IMR-90 (cell line): ENCODE measurements around the gene PAM. TPM values are rescaled to one million over a fixed set of nuclear protein-coding genes. Genes with fewer than 3 reads are reported as not detected.

Experiments used
- ATAC-seq: fragments of 200-7000 bp; cut with Tn5 transposase; 2 replicates; pipeline ENCODE4 v1.9.1; 2020; ENCODE audit warnings: low read depth, mild to moderate bottlenecking, moderate library complexity
- BruUV-seq: library from RNA; stranded (reverse); fragments of 400-500 nt; replicated peaks from 2 replicates; lab custom pipeline; 2021; lab: Mats Ljungman, UMichigan
- CTCF ChIA-PET: fragments of 300-600 bp; formaldehyde crosslinking; extraction: SDS; loops from one replicate; lab custom pipeline; 2021; ENCODE audit warnings: antibody characterized with exemption; lab: Yijun Ruan, JAX
- POLR2A ChIA-PET: fragments of 300-600 bp; sonication (Branson Sonifier 250); formaldehyde crosslinking; loops from one replicate; lab custom pipeline; 2022; ENCODE audit warnings: antibody characterized with exemption; ENCODE audit not compliant: unreplicated experiment; lab: Charles Lee
- DNase-seq: peaks from one replicate; pipeline ENCODE4 v3.0.0; 2013
- H2AFZ ChIP-seq: replicated peaks from 2 replicates; pipeline ENCODE3; 2013; ENCODE audit warnings: low read length, mild to moderate bottlenecking; ENCODE audit not compliant: poor library complexity
- H2AK5ac ChIP-seq: 2 replicates; pipeline ENCODE4 v1.6.1; 2013; ENCODE audit warnings: low read depth, low read length, inconsistent platforms
- H2AK9ac ChIP-seq: replicated peaks from 2 replicates; pipeline ENCODE3; 2013; ENCODE audit warnings: mild to moderate bottlenecking, low read depth, low read length, moderate library complexity; ENCODE audit not compliant: poor library complexity
- H2BK120ac ChIP-seq: 2 replicates; pipeline ENCODE4 v1.6.1; 2013; ENCODE audit warnings: low read depth, low read length, inconsistent platforms
- H2BK15ac ChIP-seq: 3 replicates; pipeline ENCODE4 v1.6.1; 2013; ENCODE audit warnings: low read depth, low read length, inconsistent platforms
- H2BK20ac ChIP-seq: 2 replicates; pipeline ENCODE4 v1.6.1; 2013; ENCODE audit warnings: low read depth, mild to moderate bottlenecking, inconsistent platforms, low read length, moderate library complexity
- H2BK5ac ChIP-seq: 2 replicates; pipeline ENCODE4 v1.6.1; 2013; ENCODE audit warnings: mild to moderate bottlenecking, low read depth, low read length, inconsistent platforms; ENCODE audit not compliant: poor library complexity, severe bottlenecking
- H3K14ac ChIP-seq: replicated peaks from 2 replicates; pipeline ENCODE4 v1.6.1; 2013; ENCODE audit warnings: low read depth, low read length, inconsistent platforms
- H3K18ac ChIP-seq: 2 replicates; pipeline ENCODE4 v1.6.1; 2013; ENCODE audit warnings: low read depth, low read length, control low read depth
- H3K23ac ChIP-seq: 2 replicates; pipeline ENCODE4 v1.6.1; 2013; ENCODE audit warnings: low read depth, low read length, inconsistent platforms
- H3K27ac ChIP-seq: 2 replicates; pipeline ENCODE4 v1.5.1; 2013; ENCODE audit warnings: mild to moderate bottlenecking, control low read depth, low read length; ENCODE audit not compliant: insufficient read depth
- H3K27me3 ChIP-seq: 2 replicates; pipeline ENCODE4 v1.6.1; 2013; ENCODE audit warnings: low read length; ENCODE audit not compliant: control insufficient read depth, insufficient read depth
- H3K36me3 ChIP-seq: 2 replicates; pipeline ENCODE4 v1.6.1; 2013; ENCODE audit warnings: low read length, mixed read lengths; ENCODE audit not compliant: control insufficient read depth, insufficient read depth
- H3K4ac ChIP-seq: 2 replicates; pipeline ENCODE4 v1.6.1; 2013; ENCODE audit warnings: low read depth, low read length, inconsistent platforms
- H3K4me1 ChIP-seq: 2 replicates; pipeline ENCODE4 v1.6.1; 2013; ENCODE audit warnings: low read length, mixed read lengths; ENCODE audit not compliant: control insufficient read depth, insufficient read depth
- H3K4me2 ChIP-seq: 2 replicates; pipeline ENCODE4 v1.6.1; 2013; ENCODE audit warnings: low read depth, mild to moderate bottlenecking, control low read depth, low read length, moderate library complexity
- H3K4me3 ChIP-seq: 2 replicates; pipeline ENCODE4 v1.5.1; 2013; ENCODE audit warnings: low read depth, mild to moderate bottlenecking, control low read depth, low read length, moderate library complexity; ENCODE audit not compliant: insufficient read depth
- H3K56ac ChIP-seq: 2 replicates; pipeline ENCODE4 v1.6.1; 2013; ENCODE audit warnings: low read length, inconsistent platforms; ENCODE audit not compliant: insufficient read depth; ENCODE audit errors: extremely low read depth
- H3K79me1 ChIP-seq, 2 experiments: 2 replicates each; pipeline ENCODE4 v1.6.1; 2013; ENCODE audit warnings: low read length in 2 of 2, inconsistent platforms in 1 of 2, low read depth in 1 of 2
- H3K9ac ChIP-seq: 2 replicates; pipeline ENCODE4 v1.6.1; 2013; ENCODE audit warnings: low read depth, low read length, control low read depth
- H3K9me1 ChIP-seq: 2 replicates; pipeline ENCODE4 v1.6.1; 2013; ENCODE audit warnings: low read length, inconsistent platforms; ENCODE audit not compliant: insufficient read depth
- H3K9me3 ChIP-seq: 2 replicates; pipeline ENCODE4 v1.6.1; 2013; ENCODE audit warnings: low read length; ENCODE audit not compliant: control insufficient read depth, insufficient read depth
- H4K20me1 ChIP-seq: 2 replicates; pipeline ENCODE4 v1.6.1; 2013; ENCODE audit warnings: low read length, inconsistent platforms; ENCODE audit not compliant: insufficient read depth
- H4K5ac ChIP-seq: 2 replicates; pipeline ENCODE4 v1.6.1; 2013; ENCODE audit warnings: mild to moderate bottlenecking, low read depth, low read length, control low read depth
- H4K8ac ChIP-seq, 2 experiments: 2 replicates each; pipeline ENCODE4 v1.6.1; 2013; ENCODE audit warnings: low read depth in 2 of 2, low read length in 2 of 2, control low read depth in 1 of 2, inconsistent platforms in 1 of 2
- H4K91ac ChIP-seq: 2 replicates; pipeline ENCODE4 v1.6.1; 2013; ENCODE audit warnings: low read depth, low read length, inconsistent platforms; ENCODE audit not compliant: insufficient read depth
- BHLHE40 ChIP-seq: fragments of 150-350 bp; IDR thresholded peaks from 2 replicates; pipeline ENCODE4 v1.6.1; 2016; ENCODE audit warnings: mild to moderate bottlenecking, low read depth, low read length
- CEBPB ChIP-seq: IDR thresholded peaks from 2 replicates; pipeline ENCODE4 v1.6.1; 2012; ENCODE audit warnings: low read depth, low read length, improper control_type of control experiment
- CHD1 ChIP-seq: IDR thresholded peaks from 2 replicates; pipeline ENCODE4 v1.6.1; 2012; ENCODE audit warnings: low read depth, low read length, improper control_type of control experiment
- FOS ChIP-seq: fragments of 150-350 bp; IDR thresholded peaks from 2 replicates; pipeline ENCODE4 v1.6.1; 2016; ENCODE audit warnings: low read depth, low read length
- MAFK ChIP-seq: IDR thresholded peaks from 2 replicates; pipeline ENCODE4 v1.6.1; 2012; ENCODE audit warnings: low read depth, low read length, improper control_type of control experiment
- MAZ ChIP-seq: IDR thresholded peaks from 2 replicates; pipeline ENCODE4 v1.6.1; 2012; ENCODE audit warnings: low read depth, mild to moderate bottlenecking, low read length, improper control_type of control experiment, moderate library complexity, borderline replicate concordance
- MXI1 ChIP-seq: IDR thresholded peaks from 2 replicates; pipeline ENCODE4 v1.6.1; 2012; ENCODE audit warnings: low read depth, mild to moderate bottlenecking, low read length, moderate library complexity, borderline replicate concordance
- NFE2L2 ChIP-seq: fragments of 150-350 bp; IDR thresholded peaks from 2 replicates; pipeline ENCODE4 v1.6.1; 2016; ENCODE audit warnings: low read depth, mild to moderate bottlenecking, low read length
- POLR2A ChIP-seq: IDR thresholded peaks from 2 replicates; pipeline ENCODE4 v1.6.1; 2012; ENCODE audit warnings: mild to moderate bottlenecking, low read depth, low read length
- RAD21 ChIP-seq: IDR thresholded peaks from 2 replicates; pipeline ENCODE4 v1.6.1; 2012; ENCODE audit warnings: low read length, improper control_type of control experiment
- RCOR1 ChIP-seq: IDR thresholded peaks from 2 replicates; pipeline ENCODE4 v1.6.1; 2012; ENCODE audit warnings: mild to moderate bottlenecking, low read length, improper control_type of control experiment; ENCODE audit not compliant: insufficient replicate concordance
- RFX5 ChIP-seq: IDR thresholded peaks from 2 replicates; pipeline ENCODE4 v1.8.0; 2012; ENCODE audit warnings: low read depth, mild to moderate bottlenecking, low read length, moderate library complexity
- SMC3 ChIP-seq: fragments of 150-350 bp; IDR thresholded peaks from 2 replicates; pipeline ENCODE4 v1.6.1; 2016; ENCODE audit warnings: low read depth, mild to moderate bottlenecking, antibody characterized with exemption, low read length, moderate library complexity
- dilution Hi-C: fragments of 300-500 bp; cut with HindIII; formaldehyde crosslinking; loops from one replicate; pipeline ENCODE4 v1.14.3; 2018; ENCODE audit warnings: low sequenced_read_pairs; ENCODE audit not compliant: unreplicated experiment
- in situ Hi-C: fragments of 300-500 bp; cut with MboI; formaldehyde crosslinking; loops from 3 replicates; pipeline ENCODE4 v1.14.3; 2019; ENCODE audit warnings: low sequenced_read_pairs, inconsistent platforms, mixed read lengths
- intact Hi-C: fragments of 100-400 bp; cut with micrococcal nuclease; formaldehyde crosslinking; loops from 2 replicates; pipeline ENCODE4 v1.10.0; 2022
- polyA plus RNA-seq, 3 experiments: library from polyadenylated mRNA; depleted of rRNA; stranded (reverse); fragments of >200 nt; gene quantifications; 2 replicates each; pipeline ENCODE4 v1.2.3, GENCODE V29; 2012; ENCODE audit warnings: low replicate concordance in 1 of 3
- total RNA-seq: library from RNA; depleted of rRNA; stranded (reverse); fragments of >200 nt; gene quantifications from 2 replicates; pipeline ENCODE4 v1.2.3, GENCODE V29; 2012
- TF ChIP-seq, protein P1 (sequence below): fragments of 150-350 bp; IDR thresholded peaks from 2 replicates; pipeline ENCODE4 v1.6.1; 2016; ENCODE audit warnings: low read depth, mild to moderate bottlenecking, low read length, moderate library complexity, borderline replicate concordance
- TF ChIP-seq, protein P2 (sequence below): fragments of 150-350 bp; IDR thresholded peaks from 2 replicates; pipeline ENCODE4 v1.6.1; 2017; ENCODE audit warnings: mild to moderate bottlenecking, antibody characterized with exemption, low read length, low read depth
- TF ChIP-seq, protein P3 (sequence below): conservative IDR thresholded peaks from 2 replicates; pipeline ENCODE4 v1.5.1; 2012; ENCODE audit warnings: mild to moderate bottlenecking, low read depth, low read length, improper control_type of control experiment

PAM gene
- total and polyA plus RNA-seq, 2 of the 4 experiments (the other 2 are of a cell fraction) = 115 to 179 TPM

DNA sequence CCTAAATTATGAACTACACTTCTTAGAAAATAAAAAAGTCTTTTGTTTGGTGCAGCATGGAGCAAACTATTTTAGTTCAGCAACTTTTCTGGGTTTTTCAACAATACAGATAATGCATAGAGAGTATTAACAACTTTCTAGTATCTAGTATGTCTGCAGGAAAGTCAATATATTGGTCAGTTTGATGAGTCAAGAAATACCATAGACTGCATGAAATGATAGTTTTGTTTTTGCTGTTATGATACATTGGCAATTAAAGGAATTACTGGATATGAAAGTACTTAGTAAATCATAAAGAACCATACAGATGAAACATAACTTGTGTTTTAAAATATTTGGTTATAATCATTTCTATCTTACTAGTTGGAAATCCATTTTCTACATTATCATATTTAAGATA is 191.3 kb downstream of the PAM start:
- no peak overlapping the region for H3K56ac ChIP-seq
- no peak overlapping the region for H3K4ac ChIP-seq
- no peaks in the 10 kb centered on the region for H3K9me1 ChIP-seq
- H2AK5ac ChIP-seq = no peak overlapping the region
- no peak overlapping the region for H2AFZ ChIP-seq
- no peak overlapping the region for H3K27ac ChIP-seq
- CTCF ChIA-PET = interaction anchor here (0.8 kb wide), 1 partner anchor 21 kb away, joined by 3 read pairs; no protein-coding TSS in a partner anchor
- no peak overlapping the region for H4K8ac ChIP-seq
- POLR2A ChIA-PET = interaction anchor here (1.1 kb wide), 1 partner anchor 8 kb away, joined by 3 read pairs; no protein-coding TSS in a partner anchor
- TF ChIP-seq RFX5 (no peak), CHD1 (no peak), MAFK (no peak), MXI1 (no peak), MAZ (no peak), BHLHE40 (no peak), POLR2A (no peak), FOS (no peak), SMC3 (no peak), CEBPB (no peak), RCOR1 (no peak), RAD21 (no peak), NFE2L2 (no peak)
- TF ChIP-seq, protein P1, sequence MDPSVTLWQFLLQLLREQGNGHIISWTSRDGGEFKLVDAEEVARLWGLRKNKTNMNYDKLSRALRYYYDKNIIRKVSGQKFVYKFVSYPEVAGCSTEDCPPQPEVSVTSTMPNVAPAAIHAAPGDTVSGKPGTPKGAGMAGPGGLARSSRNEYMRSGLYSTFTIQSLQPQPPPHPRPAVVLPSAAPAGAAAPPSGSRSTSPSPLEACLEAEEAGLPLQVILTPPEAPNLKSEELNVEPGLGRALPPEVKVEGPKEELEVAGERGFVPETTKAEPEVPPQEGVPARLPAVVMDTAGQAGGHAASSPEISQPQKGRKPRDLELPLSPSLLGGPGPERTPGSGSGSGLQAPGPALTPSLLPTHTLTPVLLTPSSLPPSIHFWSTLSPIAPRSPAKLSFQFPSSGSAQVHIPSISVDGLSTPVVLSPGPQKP = no peak
- TF ChIP-seq, protein P2, sequence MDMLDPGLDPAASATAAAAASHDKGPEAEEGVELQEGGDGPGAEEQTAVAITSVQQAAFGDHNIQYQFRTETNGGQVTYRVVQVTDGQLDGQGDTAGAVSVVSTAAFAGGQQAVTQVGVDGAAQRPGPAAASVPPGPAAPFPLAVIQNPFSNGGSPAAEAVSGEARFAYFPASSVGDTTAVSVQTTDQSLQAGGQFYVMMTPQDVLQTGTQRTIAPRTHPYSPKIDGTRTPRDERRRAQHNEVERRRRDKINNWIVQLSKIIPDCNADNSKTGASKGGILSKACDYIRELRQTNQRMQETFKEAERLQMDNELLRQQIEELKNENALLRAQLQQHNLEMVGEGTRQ = no peak
- TF ChIP-seq, protein P3, sequence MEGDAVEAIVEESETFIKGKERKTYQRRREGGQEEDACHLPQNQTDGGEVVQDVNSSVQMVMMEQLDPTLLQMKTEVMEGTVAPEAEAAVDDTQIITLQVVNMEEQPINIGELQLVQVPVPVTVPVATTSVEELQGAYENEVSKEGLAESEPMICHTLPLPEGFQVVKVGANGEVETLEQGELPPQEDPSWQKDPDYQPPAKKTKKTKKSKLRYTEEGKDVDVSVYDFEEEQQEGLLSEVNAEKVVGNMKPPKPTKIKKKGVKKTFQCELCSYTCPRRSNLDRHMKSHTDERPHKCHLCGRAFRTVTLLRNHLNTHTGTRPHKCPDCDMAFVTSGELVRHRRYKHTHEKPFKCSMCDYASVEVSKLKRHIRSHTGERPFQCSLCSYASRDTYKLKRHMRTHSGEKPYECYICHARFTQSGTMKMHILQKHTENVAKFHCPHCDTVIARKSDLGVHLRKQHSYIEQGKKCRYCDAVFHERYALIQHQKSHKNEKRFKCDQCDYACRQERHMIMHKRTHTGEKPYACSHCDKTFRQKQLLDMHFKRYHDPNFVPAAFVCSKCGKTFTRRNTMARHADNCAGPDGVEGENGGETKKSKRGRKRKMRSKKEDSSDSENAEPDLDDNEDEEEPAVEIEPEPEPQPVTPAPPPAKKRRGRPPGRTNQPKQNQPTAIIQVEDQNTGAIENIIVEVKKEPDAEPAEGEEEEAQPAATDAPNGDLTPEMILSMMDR = no peak
- H3K9me3 ChIP-seq = no peaks in the 10 kb centered on the region
- no peak overlapping the region for H3K4me3 ChIP-seq
- H3K27me3 ChIP-seq = no peaks in the 10 kb centered on the region
- H2BK15ac ChIP-seq = no peak overlapping the region
- dilution Hi-C loops = no loop called here
- H2BK20ac ChIP-seq = no peak overlapping the region
- intact Hi-C loops = no loop called here
- no peak for DNase-seq
- no peak overlapping the region for H3K18ac ChIP-seq
- no peak overlapping the region for H3K23ac ChIP-seq
- no peak overlapping the region for H2BK5ac ChIP-seq
- no peak overlapping the region for H3K9ac ChIP-seq
- no peak overlapping the region for H3K14ac ChIP-seq
- H3K36me3 ChIP-seq = peaks cover 6% of the 10 kb centered on the region
- no peak overlapping the region for H2BK120ac ChIP-seq
- no peak overlapping the region for H3K4me2 ChIP-seq
- no peak overlapping the region for H4K5ac ChIP-seq
- BruUV-seq = no TSS peak
- H4K91ac ChIP-seq = no peak overlapping the region
- H4K20me1 ChIP-seq = no peaks in the 10 kb centered on the region
- in situ Hi-C loops = no loop called here
- H3K4me1 ChIP-seq = no peaks in the 10 kb centered on the region
- ATAC-seq = no peak
- H2AK9ac ChIP-seq = no peak overlapping the region
- no peaks in the 10 kb centered on the region for H3K79me1 ChIP-seq
